ENCODE data around the gene ELAVL3. TPM values are rescaled to one million over a fixed set of nuclear protein-coding genes. Genes with fewer than 3 reads are reported as not detected.
"Not testable (repeated sequence)": the region's sequence is repeated elsewhere in the genome, so short reads cannot be mapped to it uniquely, and the experiment has no call there.

The ELAVL3 gene
- total and polyA plus RNA-seq, 7 experiments from 2014 or later: 0.19 TPM; not detected in 6

GRCh38 chr19:11463391-11463790 lies 17.5 kb downstream of the ELAVL3 start:
- no peaks in the 10 kb centered on the region for H3K36me3 ChIP-seq (ENCODE audit: control insufficient read depth in 2 of 3, insufficient read depth in 3 of 3, low read length in 3 of 3)
- H3K27me3 ChIP-seq (ENCODE audit: control insufficient read depth in 2 of 2, insufficient read depth in 2 of 2, low read length in 2 of 2): no peaks in the 10 kb centered on the region
- no peaks in the 10 kb centered on the region for H3K9me3 ChIP-seq (ENCODE audit: control insufficient read depth in 2 of 3, low read length in 3 of 3)
- H3K27ac ChIP-seq (ENCODE audit: low read depth, low read length): no peak overlapping the region
- Mint-ChIP-seq H3K27me3 (peaks cover 0 to 13% (median 4%) of the 10 kb centered on the region in 5 donors), H3K36me3 (no peaks in the 10 kb centered on the region), H3K27ac (no peak overlapping the region), H3K9me3 (peaks cover 0 to 2% (median 0%) of the 10 kb centered on the region in 11 donors), H3K4me3 (no peak overlapping the region), H3K4me1 (peaks cover 0 to 3% (median 0%) of the 10 kb centered on the region in 7 donors)
- ChIA-PET POLR2A (no interaction called here), CTCF (interaction anchor here (0.6 kb wide), 1 partner anchor 1694 kb away, joined by 4 read pairs; no protein-coding TSS in a partner anchor)
- intact Hi-C loops (cut with micrococcal nuclease): no loop called here
- no peaks in the 10 kb centered on the region for H3K4me1 ChIP-seq (ENCODE audit: control insufficient read depth in 2 of 2, insufficient read depth in 2 of 2, low read length in 2 of 2)
- no peak overlapping the region for H3K4me3 ChIP-seq (ENCODE audit: low read length)
- peak; percentile 26 for ATAC-seq
- DNase-seq: peak in 1 of 9 donors; percentile 18

GRCh38 chr19:11461453-11461852 lies 19.4 kb downstream of the ELAVL3 start:
- H3K4me1 ChIP-seq (ENCODE audit: control insufficient read depth in 2 of 2, insufficient read depth in 2 of 2, low read length in 2 of 2): no peaks in the 10 kb centered on the region
- ATAC-seq (no peak), DNase-seq (no peak)
- H3K27ac Mint-ChIP-seq: no peak overlapping the region
- POLR2A ChIA-PET: no interaction called here
- intact Hi-C loops (cut with micrococcal nuclease): no loop called here
- peaks cover 0 to 13% (median 4%) of the 10 kb centered on the region in 5 donors for H3K27me3 Mint-ChIP-seq
- H3K9me3 Mint-ChIP-seq: peaks cover 0 to 2% (median 0%) of the 10 kb centered on the region in 11 donors
- H3K4me1 Mint-ChIP-seq: peaks cover 0 to 3% (median 0%) of the 10 kb centered on the region in 7 donors
- no peak overlapping the region for H3K4me3 Mint-ChIP-seq
- no peaks in the 10 kb centered on the region for H3K27me3 ChIP-seq (ENCODE audit: control insufficient read depth in 2 of 2, insufficient read depth in 2 of 2, low read length in 2 of 2)
- H3K9me3 ChIP-seq (ENCODE audit: control insufficient read depth in 2 of 3, low read length in 3 of 3): no peaks in the 10 kb centered on the region
- H3K27ac ChIP-seq (ENCODE audit: low read depth, low read length): no peak overlapping the region
- no peaks in the 10 kb centered on the region for H3K36me3 ChIP-seq (ENCODE audit: control insufficient read depth in 2 of 3, insufficient read depth in 3 of 3, low read length in 3 of 3)
- CTCF ChIA-PET: no interaction called here
- H3K4me3 ChIP-seq (ENCODE audit: low read length): no peak overlapping the region
- H3K36me3 Mint-ChIP-seq: no peaks in the 10 kb centered on the region

GRCh38 chr19:11460207-11460606 lies 20.6 kb downstream of the ELAVL3 start:
- Histone ChIP-seq H3K36me3 (ENCODE audit: control insufficient read depth in 2 of 3, insufficient read depth in 3 of 3, low read length in 3 of 3) (no peaks in the 10 kb centered on the region), H3K4me1 (ENCODE audit: control insufficient read depth in 2 of 2, insufficient read depth in 2 of 2, low read length in 2 of 2) (no peaks in the 10 kb centered on the region), H3K4me3 (ENCODE audit: low read length) (no peak overlapping the region), H3K27ac (ENCODE audit: low read depth, low read length) (no peak overlapping the region), H3K27me3 (ENCODE audit: control insufficient read depth in 2 of 2, insufficient read depth in 2 of 2, low read length in 2 of 2) (no peaks in the 10 kb centered on the region), H3K9me3 (ENCODE audit: control insufficient read depth in 2 of 3, low read length in 3 of 3) (no peaks in the 10 kb centered on the region)
- POLR2A ChIA-PET: no interaction called here
- ATAC-seq (no peak), DNase-seq (no peak)
- H3K4me1 Mint-ChIP-seq: peaks cover 0 to 3% (median 0%) of the 10 kb centered on the region in 7 donors
- intact Hi-C loops (cut with micrococcal nuclease): no loop called here
- CTCF ChIA-PET: no interaction called here
- no peak overlapping the region for H3K27ac Mint-ChIP-seq
- peaks cover 0 to 11% (median 4%) of the 10 kb centered on the region in 5 donors for H3K27me3 Mint-ChIP-seq
- H3K36me3 Mint-ChIP-seq: no peaks in the 10 kb centered on the region
- no peak overlapping the region for H3K4me3 Mint-ChIP-seq
- H3K9me3 Mint-ChIP-seq: no peaks in the 10 kb centered on the region

- H3K9me3 ChIP-seq (ENCODE audit: control insufficient read depth in 2 of 3, low read length in 3 of 3); POLR2A ChIA-PET; H3K27me3 ChIP-seq (ENCODE audit: control insufficient read depth in 2 of 2, insufficient read depth in 2 of 2, low read length in 2 of 2); H3K4me3 Mint-ChIP-seq; H3K4me3 ChIP-seq (ENCODE audit: low read length); H3K27ac ChIP-seq (ENCODE audit: low read depth, low read length); H3K4me1 ChIP-seq (ENCODE audit: control insufficient read depth in 2 of 2, insufficient read depth in 2 of 2, low read length in 2 of 2); DNase-seq; CTCF ChIA-PET; H3K36me3 ChIP-seq (ENCODE audit: control insufficient read depth in 2 of 3, insufficient read depth in 3 of 3, low read length in 3 of 3); ATAC-seq; intact Hi-C loops (cut with micrococcal nuclease); H3K36me3 Mint-ChIP-seq; H3K27ac Mint-ChIP-seq; H3K9me3 Mint-ChIP-seq; H3K4me1 Mint-ChIP-seq: not testable (repeated sequence)
- peaks cover 0 to 11% (median 4%) of the 10 kb centered on the region in 5 donors for H3K27me3 Mint-ChIP-seq
These were observed 21.9 kb downstream of the ELAVL3 start for GRCh38 chr19:11458912-11459311.

- Mint-ChIP-seq H3K27me3 (peaks cover 0 to 11% (median 4%) of the 10 kb centered on the region in 5 donors), H3K4me1 (peaks cover 0 to 4% (median 0%) of the 10 kb centered on the region in 7 donors), H3K27ac (no peak overlapping the region), H3K9me3 (no peaks in the 10 kb centered on the region), H3K36me3 (no peaks in the 10 kb centered on the region), H3K4me3 (no peak overlapping the region)
- H3K9me3 ChIP-seq (ENCODE audit: control insufficient read depth in 2 of 3, low read length in 3 of 3): no peaks in the 10 kb centered on the region
- H3K27ac ChIP-seq (ENCODE audit: low read depth, low read length): no peak overlapping the region
- CTCF ChIA-PET: no interaction called here
- ATAC-seq: no peak
- no peaks in the 10 kb centered on the region for H3K27me3 ChIP-seq (ENCODE audit: control insufficient read depth in 2 of 2, insufficient read depth in 2 of 2, low read length in 2 of 2)
- H3K36me3 ChIP-seq (ENCODE audit: control insufficient read depth in 2 of 3, insufficient read depth in 3 of 3, low read length in 3 of 3): no peaks in the 10 kb centered on the region
- no peaks in the 10 kb centered on the region for H3K4me1 ChIP-seq (ENCODE audit: control insufficient read depth in 2 of 2, insufficient read depth in 2 of 2, low read length in 2 of 2)
- POLR2A ChIA-PET: no interaction called here
- intact Hi-C loops (cut with micrococcal nuclease): no loop called here
- DNase-seq: no peak
- H3K4me3 ChIP-seq (ENCODE audit: low read length): no peak overlapping the region
These were observed 22.5 kb downstream of the ELAVL3 start for GRCh38 chr19:11458236-11458900.

GRCh38 chr19:11457831-11458230 lies 23.0 kb downstream of the ELAVL3 start:
- H3K27me3 ChIP-seq (ENCODE audit: control insufficient read depth in 2 of 2, insufficient read depth in 2 of 2, low read length in 2 of 2): no peaks in the 10 kb centered on the region
- H3K27ac ChIP-seq (ENCODE audit: low read depth, low read length): no peak overlapping the region
- no peak overlapping the region for H3K4me3 Mint-ChIP-seq
- CTCF ChIA-PET: no interaction called here
- H3K9me3 ChIP-seq (ENCODE audit: control insufficient read depth in 2 of 3, low read length in 3 of 3): no peaks in the 10 kb centered on the region
- no peak overlapping the region for H3K27ac Mint-ChIP-seq
- H3K9me3 Mint-ChIP-seq: no peaks in the 10 kb centered on the region
- DNase-seq (no peak), ATAC-seq (no peak)
- H3K27me3 Mint-ChIP-seq: peaks cover 0 to 11% (median 4%) of the 10 kb centered on the region in 5 donors
- POLR2A ChIA-PET: no interaction called here
- intact Hi-C loops (cut with micrococcal nuclease): no loop called here
- H3K36me3 Mint-ChIP-seq: no peaks in the 10 kb centered on the region
- H3K4me1 Mint-ChIP-seq: peaks cover 0 to 3% (median 0%) of the 10 kb centered on the region in 7 donors
- no peaks in the 10 kb centered on the region for H3K36me3 ChIP-seq (ENCODE audit: control insufficient read depth in 2 of 3, insufficient read depth in 3 of 3, low read length in 3 of 3)
- no peaks in the 10 kb centered on the region for H3K4me1 ChIP-seq (ENCODE audit: control insufficient read depth in 2 of 2, insufficient read depth in 2 of 2, low read length in 2 of 2)
- no peak overlapping the region for H3K4me3 ChIP-seq (ENCODE audit: low read length)

GRCh38 chr19:11457115-11457514 lies 23.7 kb downstream of the ELAVL3 start:
- Mint-ChIP-seq H3K36me3 (no peaks in the 10 kb centered on the region), H3K4me3 (no peak overlapping the region), H3K27me3 (peaks cover 0 to 11% (median 4%) of the 10 kb centered on the region in 5 donors), H3K9me3 (peaks cover 0 to 2% (median 0%) of the 10 kb centered on the region in 11 donors), H3K4me1 (peaks cover 0 to 3% (median 0%) of the 10 kb centered on the region in 7 donors), H3K27ac (no peak overlapping the region)
- Histone ChIP-seq H3K27me3 (ENCODE audit: control insufficient read depth in 2 of 2, insufficient read depth in 2 of 2, low read length in 2 of 2) (no peaks in the 10 kb centered on the region), H3K27ac (ENCODE audit: low read depth, low read length) (no peak overlapping the region), H3K4me3 (ENCODE audit: low read length) (no peak overlapping the region), H3K4me1 (ENCODE audit: control insufficient read depth in 2 of 2, insufficient read depth in 2 of 2, low read length in 2 of 2) (no peaks in the 10 kb centered on the region), H3K9me3 (ENCODE audit: control insufficient read depth in 2 of 3, low read length in 3 of 3) (no peaks in the 10 kb centered on the region), H3K36me3 (ENCODE audit: control insufficient read depth in 2 of 3, insufficient read depth in 3 of 3, low read length in 3 of 3) (no peaks in the 10 kb centered on the region)
- ATAC-seq (no peak), DNase-seq (no peak)
- ChIA-PET CTCF (no interaction called here), POLR2A (no interaction called here)
- intact Hi-C loops (cut with micrococcal nuclease): no loop called here
